22Rv1 (cell line): ENCODE measurements around the gene IL9R.

Experiments used
- ZFX ChIP-seq: fragments of 450-650 bp; IDR thresholded peaks from 2 replicates; pipeline ENCODE4 v1.6.1; 2017; ENCODE audit warnings: antibody characterized with exemption, borderline replicate concordance
- TF ChIP-seq, protein P1 (sequence below): fragments of 450-650 bp; IDR thresholded peaks from 2 replicates; pipeline ENCODE4 v1.5.1; 2017; ENCODE audit warnings: mild to moderate bottlenecking

DNA sequence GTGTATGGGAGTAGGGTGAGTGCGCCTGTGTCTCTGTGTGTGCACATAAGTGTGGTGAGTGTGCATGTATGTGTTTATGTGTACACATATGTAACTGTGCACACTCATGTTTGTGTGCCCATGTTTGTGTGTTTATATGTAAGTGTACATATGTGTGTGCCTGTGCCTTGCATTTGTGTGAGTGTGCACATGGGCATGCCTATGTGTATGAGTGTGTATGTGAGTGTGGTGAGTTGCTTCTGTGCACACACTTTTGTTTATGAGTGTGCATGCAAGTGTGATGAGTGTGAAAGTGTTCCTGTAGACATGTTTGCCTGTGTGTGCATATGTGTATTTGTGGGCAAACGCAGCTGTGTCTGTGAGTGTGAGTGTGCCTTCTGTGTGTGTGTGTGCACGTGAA, 7.2 kb downstream of the IL9R start:
- TF ChIP-seq, protein P1, sequence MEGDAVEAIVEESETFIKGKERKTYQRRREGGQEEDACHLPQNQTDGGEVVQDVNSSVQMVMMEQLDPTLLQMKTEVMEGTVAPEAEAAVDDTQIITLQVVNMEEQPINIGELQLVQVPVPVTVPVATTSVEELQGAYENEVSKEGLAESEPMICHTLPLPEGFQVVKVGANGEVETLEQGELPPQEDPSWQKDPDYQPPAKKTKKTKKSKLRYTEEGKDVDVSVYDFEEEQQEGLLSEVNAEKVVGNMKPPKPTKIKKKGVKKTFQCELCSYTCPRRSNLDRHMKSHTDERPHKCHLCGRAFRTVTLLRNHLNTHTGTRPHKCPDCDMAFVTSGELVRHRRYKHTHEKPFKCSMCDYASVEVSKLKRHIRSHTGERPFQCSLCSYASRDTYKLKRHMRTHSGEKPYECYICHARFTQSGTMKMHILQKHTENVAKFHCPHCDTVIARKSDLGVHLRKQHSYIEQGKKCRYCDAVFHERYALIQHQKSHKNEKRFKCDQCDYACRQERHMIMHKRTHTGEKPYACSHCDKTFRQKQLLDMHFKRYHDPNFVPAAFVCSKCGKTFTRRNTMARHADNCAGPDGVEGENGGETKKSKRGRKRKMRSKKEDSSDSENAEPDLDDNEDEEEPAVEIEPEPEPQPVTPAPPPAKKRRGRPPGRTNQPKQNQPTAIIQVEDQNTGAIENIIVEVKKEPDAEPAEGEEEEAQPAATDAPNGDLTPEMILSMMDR = no peak
- TF ChIP-seq ZFX = no peak
